Peyer's patch (tissue), 4 donors: ENCODE measurements around the gene RAB17. TPM values are rescaled to one million over a fixed set of nuclear protein-coding genes. Genes with fewer than 3 reads are reported as not detected.
A peak's percentile ranks its signal among the peaks of the same experiment; 100 is the strongest.

Experiments
- DNase-seq, 3 donors: peaks; one replicate each; pipeline ENCODE4 v3.0.0-alpha.2; 2017 to 2019
- H3K27ac ChIP-seq, 4 donors: fragments of 200-600 bp; sonication (generic); one replicate each; pipeline ENCODE4 v1.5.1; 2016 to 2019
- H3K27me3 ChIP-seq, 2 donors: fragments of 200-600 bp; sonication (generic); one replicate each; pipeline ENCODE4 v1.5.1; 2019
- H3K36me3 ChIP-seq, 3 donors: fragments of 200-600 bp; sonication (generic); one replicate each; pipeline ENCODE4 v1.5.1; 2016 to 2019
- H3K4me1 ChIP-seq, 4 donors: fragments of 200-600 bp; sonication (generic); one replicate each; pipeline ENCODE4 v1.5.1; 2016 to 2019
- H3K4me3 ChIP-seq, 4 donors: fragments of 200-600 bp; sonication (generic); 1 replicate in 3 of 4; 2 replicates in 1 of 4; pipeline ENCODE4 v1.5.1; 2016 to 2019; ENCODE audit warnings: mild to moderate bottlenecking in 1 of 4
- H3K9me3 ChIP-seq, 4 donors: fragments of 200-600 bp; sonication (generic); one replicate each; pipeline ENCODE4 v1.5.1; 2016 to 2019; ENCODE audit warnings: mild to moderate bottlenecking in 1 of 4
- POLR2A ChIP-seq, 2 donors: fragments of 450-650 bp; IDR thresholded peaks; one replicate each; pipeline ENCODE4 v1.5.1; 2017; ENCODE audit warnings: antibody characterized with exemption in 2 of 2, mild to moderate bottlenecking in 2 of 2, moderate library complexity in 2 of 2
- total RNA-seq, 4 donors: library from RNA; depleted of rRNA; stranded (reverse); fragments of >200 nt; gene quantifications; one replicate each; pipeline ENCODE4 v1.1.0, GENCODE V29; 2016
- TF ChIP-seq, protein P1 (sequence below), 6 experiments: fragments of 450-650 bp in 4 of 6; fragments of 200-600 bp in 2 of 6; sonication (generic) in 1 of 6; IDR thresholded peaks; one replicate each; pipeline ENCODE4 v1.5.1; 2017 to 2019; ENCODE audit warnings: antibody characterized with exemption in 6 of 6, mild to moderate bottlenecking in 3 of 6, moderate library complexity in 1 of 6

The RAB17 gene
- total RNA-seq, 4 donors from 2014 or later, result 66.0 to 244 (median 219) TPM

DNA sequence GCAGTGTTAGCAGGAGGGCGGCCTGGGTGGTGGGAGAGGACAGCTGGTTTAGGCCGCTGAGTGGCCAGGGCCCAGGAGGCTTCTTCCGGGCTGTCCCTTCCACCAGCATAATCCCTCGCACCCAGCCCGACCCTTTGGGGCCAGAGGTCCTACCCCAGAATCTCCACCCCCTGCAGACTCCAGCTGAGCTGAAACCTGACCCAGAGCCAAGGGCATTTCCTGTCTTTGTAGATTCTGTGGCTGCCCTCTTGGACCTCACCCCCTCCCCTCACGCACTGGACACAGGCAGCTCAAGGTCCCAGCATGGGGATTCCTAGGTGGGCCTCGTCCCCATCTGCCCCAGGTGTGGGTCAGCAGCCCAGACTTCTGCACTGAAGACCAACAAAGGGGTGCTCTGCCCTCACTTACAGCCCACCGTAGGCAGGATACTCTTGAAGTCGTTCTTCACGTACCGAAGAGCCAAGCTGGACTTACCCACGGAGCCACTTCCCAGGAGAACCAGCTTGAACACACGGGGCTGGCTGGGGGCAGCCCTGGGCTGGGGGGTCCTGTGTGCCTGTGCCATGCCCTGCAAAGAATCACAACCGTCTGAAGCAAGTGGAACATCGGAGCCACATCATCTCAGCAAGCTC is 4.8 kb downstream of the RAB17 start:
- H3K9me3 ChIP-seq, result no peaks in the 10 kb centered on the region
- no peak for DNase-seq
- H3K4me3 ChIP-seq, result no peak overlapping the region
- H3K27me3 ChIP-seq, result no peaks in the 10 kb centered on the region
- TF ChIP-seq, protein P1, sequence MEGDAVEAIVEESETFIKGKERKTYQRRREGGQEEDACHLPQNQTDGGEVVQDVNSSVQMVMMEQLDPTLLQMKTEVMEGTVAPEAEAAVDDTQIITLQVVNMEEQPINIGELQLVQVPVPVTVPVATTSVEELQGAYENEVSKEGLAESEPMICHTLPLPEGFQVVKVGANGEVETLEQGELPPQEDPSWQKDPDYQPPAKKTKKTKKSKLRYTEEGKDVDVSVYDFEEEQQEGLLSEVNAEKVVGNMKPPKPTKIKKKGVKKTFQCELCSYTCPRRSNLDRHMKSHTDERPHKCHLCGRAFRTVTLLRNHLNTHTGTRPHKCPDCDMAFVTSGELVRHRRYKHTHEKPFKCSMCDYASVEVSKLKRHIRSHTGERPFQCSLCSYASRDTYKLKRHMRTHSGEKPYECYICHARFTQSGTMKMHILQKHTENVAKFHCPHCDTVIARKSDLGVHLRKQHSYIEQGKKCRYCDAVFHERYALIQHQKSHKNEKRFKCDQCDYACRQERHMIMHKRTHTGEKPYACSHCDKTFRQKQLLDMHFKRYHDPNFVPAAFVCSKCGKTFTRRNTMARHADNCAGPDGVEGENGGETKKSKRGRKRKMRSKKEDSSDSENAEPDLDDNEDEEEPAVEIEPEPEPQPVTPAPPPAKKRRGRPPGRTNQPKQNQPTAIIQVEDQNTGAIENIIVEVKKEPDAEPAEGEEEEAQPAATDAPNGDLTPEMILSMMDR (IDR thresholded peaks at IDR 0.05), result no peak
- no peak for TF ChIP-seq POLR2A (IDR thresholded peaks at IDR 0.05)
- peaks cover 0 to 8% (median 0%) of the 10 kb centered on the region in 3 donors for H3K36me3 ChIP-seq
- H3K4me1 ChIP-seq, result peaks cover 0 to 7% (median 0%) of the 10 kb centered on the region in 4 donors
- no peak overlapping the region for H3K27ac ChIP-seq

DNA sequence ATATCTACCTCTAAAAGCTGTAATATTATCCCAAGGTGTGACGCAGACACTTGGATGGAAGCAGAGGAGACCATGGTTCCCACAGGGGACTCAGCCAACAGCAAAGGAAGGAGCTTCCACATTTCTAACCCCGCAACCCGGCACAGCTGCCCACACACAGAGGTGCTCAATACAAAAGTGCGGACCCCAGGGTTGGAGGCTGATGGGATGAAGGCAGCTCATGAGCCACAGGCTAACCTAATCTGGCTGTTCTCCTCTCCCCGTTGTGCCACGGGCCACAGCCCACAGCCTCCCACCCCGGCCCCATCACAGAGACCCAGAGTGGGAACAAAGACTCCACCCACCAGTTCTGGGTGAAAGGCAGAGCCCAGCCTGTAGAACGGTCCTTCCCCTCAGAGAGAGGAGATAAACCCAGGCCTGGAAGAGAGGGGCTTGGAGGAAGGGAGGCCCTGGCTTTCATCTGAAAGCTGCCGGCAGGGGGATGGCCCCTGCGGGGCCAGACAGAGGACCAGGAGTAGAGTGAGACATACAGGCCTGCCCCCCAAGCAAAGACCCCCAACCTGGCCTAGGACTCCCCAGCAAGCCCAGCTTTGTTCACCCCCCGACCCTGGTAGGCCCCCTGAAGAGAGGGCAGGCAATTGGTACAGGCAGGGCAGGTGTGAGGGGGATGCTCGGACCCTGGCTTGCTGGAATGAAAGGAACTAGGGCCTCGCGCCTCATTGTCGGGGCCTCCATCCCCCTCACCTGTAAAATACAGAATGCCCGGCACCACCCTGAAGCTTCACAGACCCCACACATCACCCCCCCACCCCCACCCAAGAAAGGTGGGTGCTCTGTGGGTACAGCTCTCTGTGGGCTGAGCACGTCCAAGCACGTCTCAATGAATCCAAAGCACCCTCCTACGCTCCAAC is 6.9 kb downstream of the RAB17 start:
- TF ChIP-seq POLR2A (IDR thresholded peaks at IDR 0.05), result no peak
- TF ChIP-seq, protein P1 (IDR thresholded peaks at IDR 0.05), result no peak
- no peak for DNase-seq
- no peaks in the 10 kb centered on the region for H3K9me3 ChIP-seq
- H3K27ac ChIP-seq, result no peak overlapping the region
- peaks cover 0 to 8% (median 0%) of the 10 kb centered on the region in 3 donors for H3K36me3 ChIP-seq
- H3K4me1 ChIP-seq, result peaks cover 0 to 7% (median 0%) of the 10 kb centered on the region in 4 donors
- no peaks in the 10 kb centered on the region for H3K27me3 ChIP-seq
- no peak overlapping the region for H3K4me3 ChIP-seq

DNA sequence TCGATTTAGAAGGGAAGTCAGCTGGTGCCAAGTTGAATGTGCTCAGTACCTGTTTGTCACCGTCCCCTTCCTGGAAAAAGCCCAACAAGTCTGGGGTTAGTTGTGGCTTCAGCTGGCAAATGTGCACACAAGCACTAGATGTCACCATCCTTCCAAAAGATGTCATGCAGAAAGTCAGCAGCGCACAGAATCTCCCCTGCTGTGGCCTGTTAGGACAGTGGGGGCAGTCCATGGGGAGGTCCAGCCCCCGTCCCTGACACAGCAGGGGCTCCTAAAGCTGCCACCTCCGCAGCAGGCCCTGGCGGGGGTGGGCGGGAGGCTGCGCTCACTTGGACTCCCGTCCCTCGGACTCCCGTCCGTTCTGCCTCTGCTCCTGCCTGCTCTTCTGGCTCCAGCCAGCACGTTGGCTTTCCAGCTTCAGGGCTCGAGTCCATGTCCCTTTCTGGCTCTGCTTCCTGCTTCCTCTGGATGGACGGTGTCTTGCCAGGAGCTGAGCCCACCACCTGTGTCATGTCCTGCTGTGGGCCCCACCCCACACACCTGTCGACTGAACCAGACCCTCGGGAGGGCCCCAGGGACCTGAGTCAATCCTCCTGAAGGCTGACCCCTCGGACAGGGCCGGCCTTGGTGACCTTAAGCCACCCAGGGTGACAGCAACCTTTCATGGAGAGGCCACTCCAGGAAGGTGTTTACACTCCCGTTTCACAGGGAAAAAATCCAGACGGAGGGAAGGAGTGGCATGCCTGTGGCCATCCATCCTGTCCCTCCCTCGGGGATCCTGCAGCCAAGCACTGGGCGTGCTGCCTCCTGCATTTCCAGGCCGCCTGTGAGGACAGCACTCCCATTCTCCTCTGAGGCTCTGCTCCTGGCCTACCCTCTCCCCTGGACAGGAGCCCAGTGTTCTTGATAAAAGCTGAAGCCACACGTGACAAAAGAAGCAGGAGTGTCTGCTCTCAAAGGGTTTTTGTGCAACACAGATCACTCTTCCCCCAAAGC is 8.5 kb downstream of the RAB17 start:
- peaks cover 0 to 13% (median 0%) of the 10 kb centered on the region in 3 donors for H3K36me3 ChIP-seq
- DNase-seq, result peak in 2 of 3 donors; percentile 28 to 69
- TF ChIP-seq, protein P1 (IDR thresholded peaks at IDR 0.05), result peak in 3 of 6 experiments; percentile 23 to 45 (median 26)
- TF ChIP-seq POLR2A (IDR thresholded peaks at IDR 0.05), result no peak
- H3K4me1 ChIP-seq, result peaks cover 0 to 7% (median 0%) of the 10 kb centered on the region in 4 donors
- H3K27me3 ChIP-seq, result no peaks in the 10 kb centered on the region
- peak overlapping the region in 2 of 4 donors; percentile 49 to 65 for H3K27ac ChIP-seq
- no peaks in the 10 kb centered on the region for H3K9me3 ChIP-seq
- no peak overlapping the region for H3K4me3 ChIP-seq

DNA sequence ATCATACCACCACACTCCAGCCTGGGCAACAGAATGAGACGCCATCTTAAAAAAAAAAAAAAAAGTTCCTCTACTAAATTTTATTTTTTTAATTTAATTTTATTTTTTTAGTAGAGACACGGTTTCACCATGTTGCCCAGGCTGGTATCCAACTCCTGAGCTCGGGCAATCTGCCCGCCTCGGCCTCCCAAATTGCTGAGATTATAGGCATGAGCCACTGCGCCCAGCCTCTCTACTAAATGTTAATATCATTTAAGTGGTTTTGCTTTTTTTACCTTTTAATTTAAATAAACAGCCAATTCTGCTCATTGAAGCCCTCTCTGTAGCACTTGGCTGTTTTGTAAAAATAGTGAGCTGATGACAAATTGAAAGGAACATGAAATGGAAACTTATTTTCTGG is 9.2 kb downstream of the RAB17 start:
- DNase-seq, result no peak
- no peak for TF ChIP-seq POLR2A (IDR thresholded peaks at IDR 0.05)
- H3K9me3 ChIP-seq, result no peaks in the 10 kb centered on the region
- no peaks in the 10 kb centered on the region for H3K27me3 ChIP-seq
- H3K4me1 ChIP-seq, result peaks cover 0 to 7% (median 0%) of the 10 kb centered on the region in 4 donors
- no peak overlapping the region for H3K4me3 ChIP-seq
- H3K36me3 ChIP-seq, result peaks cover 0 to 14% (median 0%) of the 10 kb centered on the region in 3 donors
- H3K27ac ChIP-seq, result no peak overlapping the region

DNA sequence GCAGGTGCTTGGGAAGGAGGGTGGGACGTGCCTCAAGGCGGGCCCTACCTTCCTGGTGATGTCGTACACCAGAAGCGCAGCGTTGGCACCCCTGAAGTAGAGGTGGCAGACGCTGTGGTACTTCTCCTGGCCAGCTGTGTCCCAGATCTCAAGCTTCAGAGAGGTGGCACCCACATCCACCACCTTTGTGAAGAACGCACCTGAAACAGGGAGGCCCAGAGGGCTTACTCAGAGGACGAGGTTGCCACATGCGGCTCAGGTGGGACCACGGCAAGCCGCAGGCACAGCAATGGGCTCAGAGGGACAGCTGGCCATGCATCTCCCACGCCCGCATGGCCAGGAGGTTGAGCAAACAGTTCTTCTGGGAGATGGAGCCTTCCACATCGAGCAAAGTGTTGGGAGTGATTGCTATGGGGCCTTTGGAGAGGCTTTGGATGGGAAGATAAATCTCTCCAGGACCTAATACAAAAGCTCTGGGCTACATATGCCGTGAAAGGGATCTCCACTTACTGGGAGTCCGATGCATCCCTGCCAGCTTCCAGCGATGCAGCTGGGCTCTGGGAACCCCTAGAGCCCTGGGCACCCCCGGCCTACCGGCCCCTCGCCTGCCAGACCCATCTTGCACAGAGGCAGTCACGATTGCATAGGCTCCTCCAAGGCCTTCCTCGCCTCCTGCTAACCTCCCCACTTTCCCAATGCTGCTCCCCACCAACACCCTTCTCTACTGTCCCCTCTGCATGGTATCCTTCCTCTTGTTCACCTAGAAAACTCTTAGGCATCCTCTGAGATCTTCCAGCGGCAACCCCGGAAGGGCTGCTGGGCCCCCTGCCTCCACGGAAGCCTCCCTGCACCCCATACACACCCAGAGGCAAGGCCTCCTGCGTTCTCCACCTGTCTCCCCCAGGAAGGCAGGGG is 12.3 kb downstream of the RAB17 start:
- Histone ChIP-seq H3K9me3 (no peaks in the 10 kb centered on the region), H3K4me1 (peaks cover 0 to 7% (median 0%) of the 10 kb centered on the region in 4 donors), H3K36me3 (peaks cover 0 to 15% (median 0%) of the 10 kb centered on the region in 3 donors), H3K4me3 (no peak overlapping the region), H3K27ac (no peak overlapping the region), H3K27me3 (no peaks in the 10 kb centered on the region)
- TF ChIP-seq, protein P1 (IDR thresholded peaks at IDR 0.05), result no peak
- no peak for TF ChIP-seq POLR2A (IDR thresholded peaks at IDR 0.05)
- DNase-seq, result no peak
